HepG2 (cell line): ENCODE data around the gene GSC2. TPM values are rescaled to one million over a fixed set of nuclear protein-coding genes. Genes with fewer than 3 reads are reported as not detected.

Experiments
- ARID5B ChIP-seq: IDR thresholded peaks from 2 replicates; pipeline ENCODE4 v1.4.0; 2020; ENCODE audit warnings: mild to moderate bottlenecking, missing genetic modification reagents
- CEBPB ChIP-seq: IDR thresholded peaks from 2 replicates; pipeline ENCODE4 v1.6.1; 2011; ENCODE audit warnings: low read depth, low read length, improper control_type of control experiment, borderline replicate concordance
- EED ChIP-seq: sonication (generic); formaldehyde crosslinking; IDR thresholded peaks from 2 replicates; pipeline ENCODE4 v1.5.0; 2020; ENCODE audit warnings: mild to moderate bottlenecking, missing genetic modification reagents
- HOXA9 ChIP-seq: sonication (generic); formaldehyde crosslinking; IDR thresholded peaks from 2 replicates; pipeline ENCODE4 v1.8.1; 2022; ENCODE audit warnings: missing genetic modification reagents, mild to moderate bottlenecking, moderate library complexity, borderline replicate concordance
- MEF2D ChIP-seq: sonication (generic); formaldehyde crosslinking; IDR thresholded peaks from 2 replicates; pipeline ENCODE4 v1.5.1; 2020; ENCODE audit warnings: mild to moderate bottlenecking, missing genetic modification reagents
- PRPF4 ChIP-seq: fragments of 200-400 bp; formaldehyde crosslinking; IDR thresholded peaks from 2 replicates; pipeline ENCODE4 v1.6.1; 2016; ENCODE audit warnings: low read length, low read depth; ENCODE audit not compliant: poor library complexity, severe bottlenecking
- SSRP1 ChIP-seq: IDR thresholded peaks from 2 replicates; pipeline ENCODE4 v1.6.1; 2016; ENCODE audit warnings: control low read depth
- TBX2 ChIP-seq: sonication (generic); formaldehyde crosslinking; IDR thresholded peaks from 2 replicates; pipeline ENCODE4 v1.5.0; 2020; ENCODE audit warnings: missing genetic modification reagents, mild to moderate bottlenecking, borderline replicate concordance
- ZBTB33 ChIP-seq: sonication (generic); formaldehyde crosslinking; IDR thresholded peaks from 2 replicates; pipeline ENCODE4 v1.4.0; 2020; ENCODE audit warnings: missing genetic modification reagents
- ZBTB34 ChIP-seq: sonication (generic); formaldehyde crosslinking; IDR thresholded peaks from 2 replicates; pipeline ENCODE4 v1.8.0; 2022; ENCODE audit warnings: mild to moderate bottlenecking, missing genetic modification reagents
- ZBTB7B ChIP-seq: sonication (generic); formaldehyde crosslinking; IDR thresholded peaks from 2 replicates; pipeline ENCODE4 v1.4.0; 2020; ENCODE audit warnings: missing genetic modification reagents
- ZNF20 ChIP-seq: sonication (generic); formaldehyde crosslinking; IDR thresholded peaks from 2 replicates; pipeline ENCODE4 v1.4.0; 2020; ENCODE audit warnings: mild to moderate bottlenecking, moderate library complexity, missing genetic modification reagents
- ZNF513 ChIP-seq: sonication (generic); formaldehyde crosslinking; conservative IDR thresholded peaks from 2 replicates; pipeline ENCODE4 v1.5.0; 2020; ENCODE audit warnings: missing genetic modification reagents
- ZNF781 ChIP-seq: sonication (generic); formaldehyde crosslinking; IDR thresholded peaks from 2 replicates; pipeline ENCODE4 v1.5.1; 2020; ENCODE audit warnings: borderline replicate concordance, mild to moderate bottlenecking, missing genetic modification reagents; ENCODE audit errors: not compliant biosample characterization
- polyA plus RNA-seq, 8 experiments: library from polyadenylated mRNA; depleted of rRNA in 3 of 8; stranded (reverse) in 7 of 8; unstranded in 1 of 8; fragments of >200 nt; fragmentation: Illumina TruSeq in 4 of 8; extraction: Trizol in 4 of 8; gene quantifications; 2 replicates each; pipeline versions ENCODE4 v1.2.1 to v1.2.3, GENCODE V29; 2011 to 2016; ENCODE audit warnings: low read depth in 4 of 8, missing spikeins in 1 of 8, mixed read lengths in 1 of 8; ENCODE audit not compliant: insufficient read depth in 1 of 8
- total RNA-seq, 5 experiments: library from RNA; depleted of rRNA; stranded (reverse); fragments of >200 nt; fragmentation: Illumina TruSeq; extraction: Trizol; gene quantifications; 2 replicates each; pipeline ENCODE4 v1.2.3, GENCODE V29; 2016; ENCODE audit warnings: low read depth in 1 of 5
- TF ChIP-seq, protein P1 (sequence below): sonication (generic); formaldehyde crosslinking; IDR thresholded peaks from 2 replicates; pipeline ENCODE4 v1.9.0; 2021; ENCODE audit warnings: missing genetic modification reagents, mild to moderate bottlenecking, borderline replicate concordance

Gene GSC2
- total and polyA plus RNA-seq, 2 of the 13 experiments (the other 11 are each of a cell fraction or from before 2014, with no cell fraction given): not detected

- TF ChIP-seq ZBTB33: no peak
- 0 out of 2 replicates have a peak, but pooled peaks have one; percentile 54 for TF ChIP-seq EED (CRISPR knock-in tag)
- TF ChIP-seq ZNF513 (CRISPR knock-in tag): no peak
- TF ChIP-seq CEBPB: no peak
- 0 out of 2 replicates have a peak, but pooled peaks have one; percentile 31 for TF ChIP-seq TBX2 (CRISPR knock-in tag)
- TF ChIP-seq HOXA9: no peak; the same call in 1 of the 2 replicates
- no peak for TF ChIP-seq ZBTB34
- TF ChIP-seq SSRP1: no peak
- no peak for TF ChIP-seq PRPF4
- TF ChIP-seq, protein P1, sequence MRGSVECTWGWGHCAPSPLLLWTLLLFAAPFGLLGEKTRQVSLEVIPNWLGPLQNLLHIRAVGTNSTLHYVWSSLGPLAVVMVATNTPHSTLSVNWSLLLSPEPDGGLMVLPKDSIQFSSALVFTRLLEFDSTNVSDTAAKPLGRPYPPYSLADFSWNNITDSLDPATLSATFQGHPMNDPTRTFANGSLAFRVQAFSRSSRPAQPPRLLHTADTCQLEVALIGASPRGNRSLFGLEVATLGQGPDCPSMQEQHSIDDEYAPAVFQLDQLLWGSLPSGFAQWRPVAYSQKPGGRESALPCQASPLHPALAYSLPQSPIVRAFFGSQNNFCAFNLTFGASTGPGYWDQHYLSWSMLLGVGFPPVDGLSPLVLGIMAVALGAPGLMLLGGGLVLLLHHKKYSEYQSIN (CRISPR knock-in tag): no peak
- TF ChIP-seq ARID5B: no peak
- TF ChIP-seq ZBTB7B (CRISPR knock-in tag): no peak
- no peak for TF ChIP-seq ZNF781
- no peak for TF ChIP-seq MEF2D (CRISPR knock-in tag)
- no peak for TF ChIP-seq ZNF20 (CRISPR knock-in tag)
Measured at GRCh38 chr22:19178065-19178656, 28.1 kb upstream of the GSC2 start (continued).
